Astrocyte (in vitro differentiated cells and primary cell): ENCODE data around the gene ALMS1. TPM values are rescaled to one million over a fixed set of nuclear protein-coding genes. Genes with fewer than 3 reads are reported as not detected.

Source experiments
- DNase-seq: peaks from one replicate; pipeline ENCODE4 v3.0.0-alpha.2; 2010; ENCODE audit warnings: low read depth
- FAIRE-seq: peaks from 2 replicates; lab custom pipeline; 2011; peaks lifted over from hg19 to GRCh38; lab: Jason Lieb, UNC
- H2AFZ ChIP-seq: 2 replicates; pipeline ENCODE4 v1.6.0; 2012; ENCODE audit warnings: low read depth, low read length, inconsistent platforms
- H3K27ac ChIP-seq: 2 replicates; pipeline ENCODE4 v1.5.1; 2011; ENCODE audit warnings: low read depth, low read length, inconsistent platforms
- H3K27me3 ChIP-seq: 2 replicates; pipeline ENCODE4 v1.6.0; 2011; ENCODE audit warnings: low read length, inconsistent platforms; ENCODE audit not compliant: insufficient read depth
- H3K36me3 ChIP-seq: 2 replicates; pipeline ENCODE4 v1.5.1; 2011; ENCODE audit warnings: low read length, inconsistent platforms; ENCODE audit not compliant: insufficient read depth
- H3K4me1 ChIP-seq: 2 replicates; pipeline ENCODE4 v1.5.1; 2011; ENCODE audit warnings: low read length, inconsistent platforms; ENCODE audit not compliant: insufficient read depth
- H3K4me2 ChIP-seq: 2 replicates; pipeline ENCODE4 v1.6.0; 2012; ENCODE audit warnings: low read length, inconsistent platforms
- H3K4me3 ChIP-seq: 2 replicates; pipeline ENCODE4 v1.5.1; 2011; ENCODE audit warnings: low read depth, mild to moderate bottlenecking, low read length, inconsistent platforms; ENCODE audit not compliant: insufficient read depth
- H3K79me2 ChIP-seq: 2 replicates; pipeline ENCODE4 v1.6.0; 2012; ENCODE audit warnings: mild to moderate bottlenecking, low read length, inconsistent platforms; ENCODE audit not compliant: insufficient read depth
- H3K9ac ChIP-seq: 2 replicates; pipeline ENCODE4 v1.6.0; 2012; ENCODE audit warnings: mild to moderate bottlenecking, low read length, inconsistent platforms
- H3K9me3 ChIP-seq: 2 replicates; pipeline ENCODE4 v1.5.1; 2012; ENCODE audit warnings: low read depth, mild to moderate bottlenecking, low read length, inconsistent platforms; ENCODE audit not compliant: insufficient read depth
- H4K20me1 ChIP-seq: 2 replicates; pipeline ENCODE4 v1.6.0; 2012; ENCODE audit warnings: low read length, inconsistent platforms; ENCODE audit not compliant: insufficient read depth
- H3K27ac Mint-ChIP-seq: one replicate; pipeline ENCODE4 v1.8.0; 2021; ENCODE audit warnings: mild to moderate bottlenecking, mixed read lengths; ENCODE audit not compliant: unreplicated experiment
- H3K27me3 Mint-ChIP-seq: one replicate; pipeline ENCODE4 v1.8.0; 2021; ENCODE audit warnings: low read depth, mixed read lengths; ENCODE audit not compliant: unreplicated experiment
- H3K36me3 Mint-ChIP-seq: one replicate; pipeline ENCODE4 v1.8.0; 2021; ENCODE audit warnings: low read depth, mixed read lengths; ENCODE audit not compliant: unreplicated experiment
- H3K4me1 Mint-ChIP-seq: one replicate; pipeline ENCODE4 v1.8.0; 2021; ENCODE audit warnings: low read depth, mixed read lengths; ENCODE audit not compliant: unreplicated experiment
- H3K4me3 Mint-ChIP-seq: one replicate; pipeline ENCODE4 v1.8.0; 2021; ENCODE audit warnings: mild to moderate bottlenecking, moderate library complexity, mixed read lengths; ENCODE audit not compliant: unreplicated experiment
- H3K9me3 Mint-ChIP-seq: one replicate; pipeline ENCODE4 v1.8.0; 2021; ENCODE audit warnings: mild to moderate bottlenecking, mixed read lengths; ENCODE audit not compliant: unreplicated experiment
- EZH2 ChIP-seq: IDR thresholded peaks from 2 replicates; pipeline ENCODE4 v1.6.1; 2012; ENCODE audit warnings: mild to moderate bottlenecking, low read length, inconsistent platforms; ENCODE audit not compliant: insufficient read depth
- total RNA-seq: library from RNA; stranded (reverse); gene quantifications from 2 replicates; pipeline ENCODE4 v1.2.1, GENCODE V29; 2021
- TF ChIP-seq, protein P1 (sequence below): IDR thresholded peaks from 2 replicates; pipeline ENCODE4 v1.5.1; 2011; ENCODE audit warnings: low read depth, mild to moderate bottlenecking, inconsistent platforms, low read length, moderate library complexity; ENCODE audit not compliant: insufficient read depth

Gene ALMS1
- total RNA-seq, 1 donor from 2014 or later = 14.6 TPM

DNA sequence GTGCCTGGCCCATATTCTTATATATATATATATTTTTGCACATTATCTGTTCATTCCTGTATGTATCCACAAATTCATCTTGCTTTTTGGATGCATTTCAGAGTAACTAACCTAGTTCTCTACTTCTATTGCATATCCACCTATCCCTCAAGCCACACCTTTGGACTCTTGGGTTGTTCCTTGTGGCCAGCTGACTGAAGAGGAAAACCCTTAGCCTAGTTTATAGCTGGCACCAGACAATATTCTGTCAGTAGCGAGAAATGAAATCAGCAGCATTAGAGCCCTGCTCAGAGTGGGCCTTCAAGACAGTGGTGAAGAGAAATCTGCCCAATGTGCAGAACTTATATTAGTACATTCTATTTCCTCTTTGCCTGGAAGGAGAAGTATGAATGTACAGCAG lies 19.6 kb upstream of the ALMS1 start:
- H3K36me3 ChIP-seq = no peaks in the 10 kb centered on the region
- H3K4me2 ChIP-seq = no peak overlapping the region

GRCh38 chr2:73368781-73369180 lies 16.9 kb upstream of the ALMS1 start:
- no peak overlapping the region for H3K4me3 ChIP-seq
- H3K36me3 Mint-ChIP-seq = no peaks in the 10 kb centered on the region
- H3K27me3 ChIP-seq = peaks cover 22% of the 10 kb centered on the region
- no peak overlapping the region for H3K4me2 ChIP-seq
- H2AFZ ChIP-seq = no peak overlapping the region
- TF ChIP-seq EZH2 = no peak
- TF ChIP-seq, protein P1, sequence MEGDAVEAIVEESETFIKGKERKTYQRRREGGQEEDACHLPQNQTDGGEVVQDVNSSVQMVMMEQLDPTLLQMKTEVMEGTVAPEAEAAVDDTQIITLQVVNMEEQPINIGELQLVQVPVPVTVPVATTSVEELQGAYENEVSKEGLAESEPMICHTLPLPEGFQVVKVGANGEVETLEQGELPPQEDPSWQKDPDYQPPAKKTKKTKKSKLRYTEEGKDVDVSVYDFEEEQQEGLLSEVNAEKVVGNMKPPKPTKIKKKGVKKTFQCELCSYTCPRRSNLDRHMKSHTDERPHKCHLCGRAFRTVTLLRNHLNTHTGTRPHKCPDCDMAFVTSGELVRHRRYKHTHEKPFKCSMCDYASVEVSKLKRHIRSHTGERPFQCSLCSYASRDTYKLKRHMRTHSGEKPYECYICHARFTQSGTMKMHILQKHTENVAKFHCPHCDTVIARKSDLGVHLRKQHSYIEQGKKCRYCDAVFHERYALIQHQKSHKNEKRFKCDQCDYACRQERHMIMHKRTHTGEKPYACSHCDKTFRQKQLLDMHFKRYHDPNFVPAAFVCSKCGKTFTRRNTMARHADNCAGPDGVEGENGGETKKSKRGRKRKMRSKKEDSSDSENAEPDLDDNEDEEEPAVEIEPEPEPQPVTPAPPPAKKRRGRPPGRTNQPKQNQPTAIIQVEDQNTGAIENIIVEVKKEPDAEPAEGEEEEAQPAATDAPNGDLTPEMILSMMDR = no peak
- H3K27ac Mint-ChIP-seq = no peak overlapping the region
- H3K9me3 Mint-ChIP-seq = no peaks in the 10 kb centered on the region
- H3K27me3 Mint-ChIP-seq = peaks cover 23% of the 10 kb centered on the region
- no peak overlapping the region for H3K27ac ChIP-seq
- peaks cover 2% of the 10 kb centered on the region for H3K4me1 Mint-ChIP-seq
- H3K79me2 ChIP-seq = no peaks in the 10 kb centered on the region
- no peak for FAIRE-seq
- H3K4me3 Mint-ChIP-seq = no peak overlapping the region
- no peaks in the 10 kb centered on the region for H3K4me1 ChIP-seq
- no peaks in the 10 kb centered on the region for H3K36me3 ChIP-seq
- no peaks in the 10 kb centered on the region for H3K9me3 ChIP-seq
- no peak for DNase-seq
- no peak overlapping the region for H3K9ac ChIP-seq
- no peaks in the 10 kb centered on the region for H4K20me1 ChIP-seq

More for the DNA sequence above, 19.6 kb upstream of the ALMS1 start:
- no peak overlapping the region for H2AFZ ChIP-seq
- H3K4me3 ChIP-seq = no peak overlapping the region
- FAIRE-seq = no peak
- H3K27ac ChIP-seq = no peak overlapping the region
- Mint-ChIP-seq H3K27me3 (peaks cover 19% of the 10 kb centered on the region), H3K4me3 (no peak overlapping the region), H3K27ac (no peak overlapping the region), H3K4me1 (peaks cover 2% of the 10 kb centered on the region), H3K36me3 (no peaks in the 10 kb centered on the region), H3K9me3 (no peaks in the 10 kb centered on the region)
- TF ChIP-seq, protein P1 = no peak
- TF ChIP-seq EZH2 = no peak
- no peaks in the 10 kb centered on the region for H3K9me3 ChIP-seq
- DNase-seq = no peak
- H3K27me3 ChIP-seq = peaks cover 19% of the 10 kb centered on the region
- H3K79me2 ChIP-seq = no peaks in the 10 kb centered on the region
- no peaks in the 10 kb centered on the region for H4K20me1 ChIP-seq
- no peak overlapping the region for H3K9ac ChIP-seq
- no peaks in the 10 kb centered on the region for H3K4me1 ChIP-seq

- H3K4me1 Mint-ChIP-seq = peaks cover 2% of the 10 kb centered on the region
These were observed 15.3 kb upstream of the ALMS1 start for GRCh38 chr2:73370348-73370747.

More at GRCh38 chr2:73370348-73370747, 15.3 kb upstream of the ALMS1 start:
- no peaks in the 10 kb centered on the region for H3K36me3 Mint-ChIP-seq
- Histone ChIP-seq H3K4me2 (no peak overlapping the region), H3K27me3 (peaks cover 16% of the 10 kb centered on the region), H3K9ac (no peak overlapping the region), H3K36me3 (no peaks in the 10 kb centered on the region), H3K27ac (no peak overlapping the region), H4K20me1 (no peaks in the 10 kb centered on the region), H3K79me2 (no peaks in the 10 kb centered on the region), H2AFZ (no peak overlapping the region), H3K4me3 (no peak overlapping the region), H3K4me1 (no peaks in the 10 kb centered on the region), H3K9me3 (no peaks in the 10 kb centered on the region)
- DNase-seq (no peak), FAIRE-seq (no peak)
- TF ChIP-seq, protein P1 = no peak
- no peak for TF ChIP-seq EZH2
- H3K9me3 Mint-ChIP-seq = no peaks in the 10 kb centered on the region
- H3K27me3 Mint-ChIP-seq = peaks cover 28% of the 10 kb centered on the region
- H3K27ac Mint-ChIP-seq = no peak overlapping the region
- no peak overlapping the region for H3K4me3 Mint-ChIP-seq
